ENCODE results near the gene ENPEP.

DNA sequence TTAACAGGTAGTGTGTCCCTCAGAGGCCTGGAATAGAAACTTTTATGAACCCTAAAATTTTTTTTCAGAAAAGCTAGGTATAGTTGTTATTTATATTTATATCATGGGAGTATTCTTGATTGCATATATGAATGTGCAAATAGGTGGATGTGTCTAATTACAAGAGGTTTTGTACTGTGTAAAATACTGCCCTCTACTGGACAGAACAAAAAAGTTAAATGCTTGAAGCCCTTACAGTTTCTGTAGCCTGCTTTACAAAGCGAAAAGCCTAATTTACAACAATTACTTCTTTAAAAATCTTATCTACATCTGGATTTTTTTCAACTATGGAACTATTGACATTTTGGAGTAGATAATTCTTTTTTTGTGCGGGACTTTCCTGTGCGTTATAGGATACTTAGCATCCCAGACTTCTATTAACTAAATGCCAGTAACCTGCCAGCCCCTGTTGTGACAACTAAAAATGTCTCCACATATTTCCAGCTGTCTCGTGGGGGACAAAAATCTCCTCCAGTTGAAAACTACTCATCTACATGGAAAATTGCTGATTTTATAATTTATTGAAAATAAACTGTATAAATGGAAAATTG is 35.1 kb downstream of the ENPEP start:
- TF ChIP-seq, protein P1, sequence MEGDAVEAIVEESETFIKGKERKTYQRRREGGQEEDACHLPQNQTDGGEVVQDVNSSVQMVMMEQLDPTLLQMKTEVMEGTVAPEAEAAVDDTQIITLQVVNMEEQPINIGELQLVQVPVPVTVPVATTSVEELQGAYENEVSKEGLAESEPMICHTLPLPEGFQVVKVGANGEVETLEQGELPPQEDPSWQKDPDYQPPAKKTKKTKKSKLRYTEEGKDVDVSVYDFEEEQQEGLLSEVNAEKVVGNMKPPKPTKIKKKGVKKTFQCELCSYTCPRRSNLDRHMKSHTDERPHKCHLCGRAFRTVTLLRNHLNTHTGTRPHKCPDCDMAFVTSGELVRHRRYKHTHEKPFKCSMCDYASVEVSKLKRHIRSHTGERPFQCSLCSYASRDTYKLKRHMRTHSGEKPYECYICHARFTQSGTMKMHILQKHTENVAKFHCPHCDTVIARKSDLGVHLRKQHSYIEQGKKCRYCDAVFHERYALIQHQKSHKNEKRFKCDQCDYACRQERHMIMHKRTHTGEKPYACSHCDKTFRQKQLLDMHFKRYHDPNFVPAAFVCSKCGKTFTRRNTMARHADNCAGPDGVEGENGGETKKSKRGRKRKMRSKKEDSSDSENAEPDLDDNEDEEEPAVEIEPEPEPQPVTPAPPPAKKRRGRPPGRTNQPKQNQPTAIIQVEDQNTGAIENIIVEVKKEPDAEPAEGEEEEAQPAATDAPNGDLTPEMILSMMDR (IDR thresholded peaks at IDR 0.05 in 2 of 3, conservative IDR thresholded peaks at IDR 0.05 in 1 of 3; ENCODE audit: insufficient read depth in 2 of 3, low read depth in 1 of 3, low read length in 3 of 3), result peak; percentile 38 to 72 (median 41); a peak in 4 of 6 replicates
- TF ChIP-seq, protein P2, sequence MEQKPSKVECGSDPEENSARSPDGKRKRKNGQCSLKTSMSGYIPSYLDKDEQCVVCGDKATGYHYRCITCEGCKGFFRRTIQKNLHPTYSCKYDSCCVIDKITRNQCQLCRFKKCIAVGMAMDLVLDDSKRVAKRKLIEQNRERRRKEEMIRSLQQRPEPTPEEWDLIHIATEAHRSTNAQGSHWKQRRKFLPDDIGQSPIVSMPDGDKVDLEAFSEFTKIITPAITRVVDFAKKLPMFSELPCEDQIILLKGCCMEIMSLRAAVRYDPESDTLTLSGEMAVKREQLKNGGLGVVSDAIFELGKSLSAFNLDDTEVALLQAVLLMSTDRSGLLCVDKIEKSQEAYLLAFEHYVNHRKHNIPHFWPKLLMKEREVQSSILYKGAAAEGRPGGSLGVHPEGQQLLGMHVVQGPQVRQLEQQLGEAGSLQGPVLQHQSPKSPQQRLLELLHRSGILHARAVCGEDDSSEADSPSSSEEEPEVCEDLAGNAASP (IDR thresholded peaks at IDR 0.05), result no peak
- TF ChIP-seq MYC (IDR thresholded peaks at IDR 0.05; ENCODE audit: low read depth, low read length) (no peak), MYC (CRISPR knock-in tag; IDR thresholded peaks at IDR 0.05; ENCODE audit: borderline replicate concordance, low read depth) (no peak), CHD4 (IDR thresholded peaks at IDR 0.05; ENCODE audit: insufficient read depth, insufficient replicate concordance, low read depth, low read length, poor library complexity, severe bottlenecking) (no peak), CHD1 (IDR thresholded peaks at IDR 0.05; ENCODE audit: low read length) (no peak), KAT2B (IDR thresholded peaks at IDR 0.05; ENCODE audit: low read depth, low read length) (no peak), GATAD2B (IDR thresholded peaks at IDR 0.05; ENCODE audit: borderline replicate concordance) (no peak), RBM15 (IDR thresholded peaks at IDR 0.05; ENCODE audit: insufficient read depth, low read length) (no peak), EP300 (IDR thresholded peaks at IDR 0.05; ENCODE audit: low read length) (no peak)
- TF ChIP-seq, protein P3, sequence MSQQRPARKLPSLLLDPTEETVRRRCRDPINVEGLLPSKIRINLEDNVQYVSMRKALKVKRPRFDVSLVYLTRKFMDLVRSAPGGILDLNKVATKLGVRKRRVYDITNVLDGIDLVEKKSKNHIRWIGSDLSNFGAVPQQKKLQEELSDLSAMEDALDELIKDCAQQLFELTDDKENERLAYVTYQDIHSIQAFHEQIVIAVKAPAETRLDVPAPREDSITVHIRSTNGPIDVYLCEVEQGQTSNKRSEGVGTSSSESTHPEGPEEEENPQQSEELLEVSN (IDR thresholded peaks at IDR 0.05; ENCODE audit: borderline replicate concordance in 1 of 2, extremely low read depth in 1 of 2, insufficient read depth in 1 of 2, insufficient read length in 1 of 2, low read depth in 1 of 2, low read length in 1 of 2, poor library complexity in 1 of 2, severe bottlenecking in 1 of 2), result no peak
- TF ChIP-seq, protein P4, sequence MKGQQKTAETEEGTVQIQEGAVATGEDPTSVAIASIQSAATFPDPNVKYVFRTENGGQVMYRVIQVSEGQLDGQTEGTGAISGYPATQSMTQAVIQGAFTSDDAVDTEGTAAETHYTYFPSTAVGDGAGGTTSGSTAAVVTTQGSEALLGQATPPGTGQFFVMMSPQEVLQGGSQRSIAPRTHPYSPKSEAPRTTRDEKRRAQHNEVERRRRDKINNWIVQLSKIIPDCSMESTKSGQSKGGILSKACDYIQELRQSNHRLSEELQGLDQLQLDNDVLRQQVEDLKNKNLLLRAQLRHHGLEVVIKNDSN (CRISPR knock-in tag; IDR thresholded peaks at IDR 0.05), result no peak
- TF ChIP-seq, protein P5, sequence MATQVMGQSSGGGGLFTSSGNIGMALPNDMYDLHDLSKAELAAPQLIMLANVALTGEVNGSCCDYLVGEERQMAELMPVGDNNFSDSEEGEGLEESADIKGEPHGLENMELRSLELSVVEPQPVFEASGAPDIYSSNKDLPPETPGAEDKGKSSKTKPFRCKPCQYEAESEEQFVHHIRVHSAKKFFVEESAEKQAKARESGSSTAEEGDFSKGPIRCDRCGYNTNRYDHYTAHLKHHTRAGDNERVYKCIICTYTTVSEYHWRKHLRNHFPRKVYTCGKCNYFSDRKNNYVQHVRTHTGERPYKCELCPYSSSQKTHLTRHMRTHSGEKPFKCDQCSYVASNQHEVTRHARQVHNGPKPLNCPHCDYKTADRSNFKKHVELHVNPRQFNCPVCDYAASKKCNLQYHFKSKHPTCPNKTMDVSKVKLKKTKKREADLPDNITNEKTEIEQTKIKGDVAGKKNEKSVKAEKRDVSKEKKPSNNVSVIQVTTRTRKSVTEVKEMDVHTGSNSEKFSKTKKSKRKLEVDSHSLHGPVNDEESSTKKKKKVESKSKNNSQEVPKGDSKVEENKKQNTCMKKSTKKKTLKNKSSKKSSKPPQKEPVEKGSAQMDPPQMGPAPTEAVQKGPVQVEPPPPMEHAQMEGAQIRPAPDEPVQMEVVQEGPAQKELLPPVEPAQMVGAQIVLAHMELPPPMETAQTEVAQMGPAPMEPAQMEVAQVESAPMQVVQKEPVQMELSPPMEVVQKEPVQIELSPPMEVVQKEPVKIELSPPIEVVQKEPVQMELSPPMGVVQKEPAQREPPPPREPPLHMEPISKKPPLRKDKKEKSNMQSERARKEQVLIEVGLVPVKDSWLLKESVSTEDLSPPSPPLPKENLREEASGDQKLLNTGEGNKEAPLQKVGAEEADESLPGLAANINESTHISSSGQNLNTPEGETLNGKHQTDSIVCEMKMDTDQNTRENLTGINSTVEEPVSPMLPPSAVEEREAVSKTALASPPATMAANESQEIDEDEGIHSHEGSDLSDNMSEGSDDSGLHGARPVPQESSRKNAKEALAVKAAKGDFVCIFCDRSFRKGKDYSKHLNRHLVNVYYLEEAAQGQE (IDR thresholded peaks at IDR 0.05; ENCODE audit: borderline replicate concordance), result peak; percentile 52
- TF ChIP-seq, protein P5 (CRISPR knock-in tag; IDR thresholded peaks at IDR 0.05; ENCODE audit: low read depth), result no peak
- TF ChIP-seq, protein P6, sequence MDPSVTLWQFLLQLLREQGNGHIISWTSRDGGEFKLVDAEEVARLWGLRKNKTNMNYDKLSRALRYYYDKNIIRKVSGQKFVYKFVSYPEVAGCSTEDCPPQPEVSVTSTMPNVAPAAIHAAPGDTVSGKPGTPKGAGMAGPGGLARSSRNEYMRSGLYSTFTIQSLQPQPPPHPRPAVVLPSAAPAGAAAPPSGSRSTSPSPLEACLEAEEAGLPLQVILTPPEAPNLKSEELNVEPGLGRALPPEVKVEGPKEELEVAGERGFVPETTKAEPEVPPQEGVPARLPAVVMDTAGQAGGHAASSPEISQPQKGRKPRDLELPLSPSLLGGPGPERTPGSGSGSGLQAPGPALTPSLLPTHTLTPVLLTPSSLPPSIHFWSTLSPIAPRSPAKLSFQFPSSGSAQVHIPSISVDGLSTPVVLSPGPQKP (CRISPR knock-in tag; IDR thresholded peaks at IDR 0.05), result no peak

Measured in K562 (cell line).